Posterior vena cava (tissue), 2 donors: ENCODE measurements around the gene IRGC. TPM values are rescaled to one million over a fixed set of nuclear protein-coding genes. Genes with fewer than 3 reads are reported as not detected.
"Not testable (repeated sequence)": the region's sequence is repeated elsewhere in the genome, so short reads cannot be mapped to it uniquely, and the experiment has no call there.

Experiments used
- DNase-seq: peaks from one replicate; pipeline ENCODE4 v3.0.0-alpha.2; 2020; ENCODE audit warnings: low spot score
- intact Hi-C, 2 donors: fragments of 100-400 bp; cut with DNase I; formaldehyde crosslinking; loops; one replicate each; pipeline versions ENCODE4 v1.14.1 to v1.14.2; 2022 to 2023
- long read RNA-seq, 2 donors: library from polyadenylated mRNA; unstranded; transcript quantifications; one replicate each; pipeline ENCODE4 v2.0.0, GENCODE V29; 2020 to 2021
- total RNA-seq, 2 donors: library from RNA; stranded (reverse); fragmentation: NEBNext Ultra II Directional; extraction: Animal tissue kit (Norgen Biotek cat#: 25700); gene quantifications; one replicate each; pipeline ENCODE4 v1.2.1, GENCODE V29; 2021
- donor health status: DM: yes; HTN: yes; CAD: no.
- donor health status: DM: yes; HTN: yes; CAD: no.

Gene IRGC, protein sequence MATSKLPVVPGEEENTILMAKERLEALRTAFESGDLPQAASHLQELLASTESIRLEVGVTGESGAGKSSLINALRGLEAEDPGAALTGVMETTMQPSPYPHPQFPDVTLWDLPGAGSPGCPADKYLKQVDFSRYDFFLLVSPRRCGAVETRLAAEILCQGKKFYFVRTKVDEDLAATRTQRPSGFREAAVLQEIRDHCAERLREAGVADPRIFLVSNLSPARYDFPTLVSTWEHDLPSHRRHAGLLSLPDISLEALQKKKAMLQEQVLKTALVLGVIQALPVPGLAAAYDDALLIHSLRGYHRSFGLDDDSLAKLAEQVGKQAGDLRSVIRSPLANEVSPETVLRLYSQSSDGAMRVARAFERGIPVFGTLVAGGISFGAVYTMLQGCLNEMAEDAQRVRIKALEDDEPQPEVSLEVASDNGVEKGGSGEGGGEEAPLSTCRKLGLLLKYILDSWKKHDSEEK
- not detected for total RNA-seq
- long read RNA-seq, donor 1: 0 reads
- long read RNA-seq, donor 2: 0 reads

DNA sequence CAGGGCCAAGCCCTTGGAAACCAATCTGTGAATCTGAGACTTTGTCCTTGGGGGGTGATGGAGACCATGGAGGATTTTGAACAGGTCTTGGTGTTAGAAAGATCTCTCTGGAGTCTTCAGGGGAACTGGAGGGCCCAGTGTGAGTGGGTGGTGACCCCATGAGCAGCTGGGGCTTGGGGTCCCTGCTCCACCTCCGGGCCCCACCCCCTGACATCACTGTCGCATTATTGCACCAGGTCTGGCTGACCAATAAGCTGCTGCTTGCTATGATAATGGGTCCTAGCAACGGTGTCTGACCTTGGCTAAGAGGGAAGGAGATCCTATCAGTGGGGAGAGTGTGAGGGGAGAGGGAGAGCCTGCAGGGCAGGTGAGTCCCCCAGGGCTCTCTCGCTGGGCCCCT is at the start of gene IRGC:
IRGC (plus strand) TSS at position 301 of the 400 bp plus-strand sequence. CDS start 2,483 bp downstream, outside the sequence.
- intact Hi-C loops: no loop called here
- DNase-seq: no peak

DNA sequence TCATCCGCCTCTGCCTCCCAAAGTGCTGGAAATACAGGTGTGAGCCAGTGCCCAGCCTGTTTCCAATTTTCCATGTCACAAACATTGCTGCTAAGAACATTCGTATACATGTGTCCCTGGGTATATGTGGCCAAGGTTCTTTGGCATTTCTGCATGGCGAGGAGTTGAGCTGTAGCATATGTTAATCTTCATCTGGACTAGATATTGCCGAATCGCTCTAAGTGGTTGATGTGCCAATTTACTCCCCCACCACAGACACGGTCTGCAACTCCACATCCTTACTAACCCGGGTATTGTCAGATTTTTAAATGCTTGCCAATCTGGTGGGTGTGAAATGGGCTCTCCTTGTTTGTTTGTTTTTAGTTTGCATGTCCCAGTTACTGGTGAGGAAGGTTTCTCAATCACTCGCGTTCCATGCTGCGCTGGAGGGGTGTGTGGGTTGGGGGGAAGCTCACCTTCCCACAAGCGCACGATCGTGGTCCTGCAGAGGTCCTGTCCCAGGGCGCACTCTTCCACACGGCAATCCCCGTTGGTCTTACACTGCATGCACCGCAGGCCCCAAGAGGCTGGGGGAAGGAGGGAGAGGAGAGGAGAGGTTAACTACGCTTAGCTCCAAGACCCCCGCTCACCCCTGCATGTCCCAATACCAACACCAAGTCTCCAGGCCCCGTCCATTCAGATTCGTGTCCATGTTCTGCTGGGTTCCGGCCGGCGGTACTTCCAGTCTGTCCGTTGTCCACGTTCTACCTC is 48.6 kb upstream of the IRGC start:
- no peak for DNase-seq
- intact Hi-C loops: no loop called here

DNA sequence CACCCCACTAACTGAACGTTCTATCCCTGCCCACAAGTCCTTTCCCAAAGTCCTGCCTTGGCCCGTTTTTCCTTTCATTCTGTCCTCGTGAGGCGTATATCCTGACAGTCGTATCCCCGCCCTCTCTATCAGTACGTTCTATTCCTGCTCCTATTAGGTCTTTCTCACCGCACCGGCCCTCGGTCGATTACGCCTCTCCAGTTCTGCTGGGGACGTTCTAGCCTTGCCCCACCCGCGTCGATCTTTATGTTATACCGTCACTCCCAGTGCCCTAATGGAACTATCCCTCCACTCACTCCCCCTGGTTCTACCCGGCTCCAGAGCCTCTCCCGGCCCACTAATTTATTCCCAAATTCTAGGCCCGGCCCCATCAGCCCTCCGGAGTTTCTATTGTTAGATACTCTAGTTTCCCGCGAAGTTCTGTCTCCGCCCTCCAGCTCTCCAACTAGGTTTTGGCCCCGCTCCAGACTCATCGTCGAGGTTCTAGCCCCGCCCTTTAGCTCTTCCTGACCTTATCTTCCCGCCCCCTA is 47.9 kb upstream of the IRGC start:
- intact Hi-C loops: no loop called here
- DNase-seq: no peak

DNA sequence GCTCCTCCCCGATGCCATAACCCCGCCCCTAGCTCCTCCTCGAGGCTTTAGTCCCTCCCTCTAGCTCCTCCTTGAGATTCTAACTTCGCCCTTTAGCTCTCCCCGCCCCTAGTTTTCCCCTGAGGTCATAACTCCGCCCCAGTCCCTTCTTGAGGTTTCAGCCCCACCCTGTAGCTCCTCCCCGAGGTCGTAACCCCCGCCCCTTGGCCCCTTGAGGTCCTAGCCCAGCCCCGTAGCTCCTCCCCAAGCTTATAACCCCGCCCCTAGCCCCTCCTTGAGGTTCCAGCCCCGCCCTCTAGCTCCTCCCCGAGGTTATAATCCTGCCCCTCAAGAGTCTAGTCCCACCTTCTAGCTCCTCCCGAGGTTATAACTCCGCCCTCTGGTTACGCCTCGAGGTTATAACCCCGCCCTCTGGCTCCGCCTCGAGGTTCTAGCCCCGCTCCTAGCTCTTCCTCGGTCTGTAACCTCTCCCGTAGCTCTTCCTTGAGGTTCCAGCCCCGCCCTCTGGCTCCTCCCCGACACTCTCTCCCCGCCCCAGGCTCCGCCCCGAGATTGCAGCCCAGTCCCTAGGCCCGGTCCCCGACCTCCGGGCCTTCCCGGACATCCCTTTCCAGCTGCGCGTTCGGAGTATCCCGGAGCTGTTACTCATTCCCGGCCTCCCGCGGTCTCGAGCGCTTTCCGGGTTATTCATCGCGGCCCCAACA is 47.3 kb upstream of the IRGC start:
- intact Hi-C loops: no loop called here
- DNase-seq: peak; percentile 100

DNA sequence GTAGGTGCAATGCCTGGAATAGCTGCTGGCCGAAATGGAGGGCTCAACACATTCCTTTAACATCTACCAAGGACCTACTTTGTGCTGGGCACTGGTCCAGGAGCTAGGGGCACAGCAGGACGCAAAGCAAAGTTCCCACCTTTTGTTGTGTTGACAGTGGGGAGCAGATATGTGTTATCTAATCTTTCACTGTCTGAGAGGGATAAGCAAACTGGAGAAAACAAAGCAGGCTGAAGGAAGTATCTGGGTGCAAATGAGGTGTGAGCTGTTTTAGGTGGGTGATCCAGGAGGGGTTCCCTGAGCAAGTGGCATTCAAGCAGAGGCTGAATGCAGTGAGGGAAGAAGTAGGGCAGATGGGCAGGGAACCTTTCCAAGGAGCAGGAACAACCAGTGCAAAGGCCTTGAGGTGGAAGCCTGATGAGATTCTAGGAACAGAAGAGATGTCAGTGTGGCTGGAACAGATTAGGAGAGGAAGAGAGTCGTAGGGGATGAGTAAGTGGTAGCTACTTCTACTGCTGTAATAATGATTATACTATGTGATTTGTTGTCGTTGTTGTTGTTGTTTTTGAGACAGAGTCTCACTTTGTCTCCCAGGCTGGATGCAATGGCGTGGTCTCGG is 43.7 kb upstream of the IRGC start:
- DNase-seq: no peak
- intact Hi-C loops: no loop called here

DNA sequence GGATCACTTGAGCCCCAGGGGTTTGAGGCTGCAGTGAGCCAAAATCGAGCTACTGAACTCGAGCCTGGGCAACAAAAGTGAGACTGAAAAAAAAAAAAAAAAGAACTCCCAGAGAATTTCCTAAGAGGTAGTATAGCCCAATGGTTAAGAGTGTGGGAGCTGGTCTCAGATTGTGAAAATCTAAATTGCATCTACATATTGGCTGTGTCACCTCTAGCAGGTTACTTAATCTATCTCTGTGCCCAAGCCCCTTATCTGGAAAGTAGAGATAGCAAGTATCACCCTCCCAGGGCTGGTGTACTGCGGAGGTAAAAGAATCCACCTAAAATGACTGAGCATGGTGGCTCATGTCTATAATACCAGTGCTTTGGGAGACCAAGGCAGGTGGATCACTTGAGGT is 42.2 kb upstream of the IRGC start:
- DNase-seq: no peak
- intact Hi-C loops: no loop called here

DNA sequence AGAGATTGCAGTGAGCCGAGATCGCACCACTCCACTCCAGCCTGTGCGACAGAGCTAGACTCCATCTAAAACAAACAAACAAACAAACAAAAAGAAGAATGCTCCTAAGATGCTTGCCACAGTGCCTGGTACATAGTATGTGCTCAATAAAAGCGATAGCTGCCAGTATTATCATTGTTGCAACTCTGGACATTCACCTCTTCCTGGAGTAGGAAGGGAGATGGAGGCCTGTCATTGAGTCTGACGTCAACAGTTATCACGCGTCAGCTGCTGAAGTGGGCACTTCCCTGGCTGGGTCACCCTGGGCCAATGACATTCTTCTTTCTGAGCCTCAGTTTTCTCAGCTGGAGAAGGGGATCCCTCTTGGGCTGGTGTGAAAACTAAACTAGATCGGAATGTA is 41.7 kb upstream of the IRGC start:
- intact Hi-C loops: no loop called here
- DNase-seq: no peak

DNA sequence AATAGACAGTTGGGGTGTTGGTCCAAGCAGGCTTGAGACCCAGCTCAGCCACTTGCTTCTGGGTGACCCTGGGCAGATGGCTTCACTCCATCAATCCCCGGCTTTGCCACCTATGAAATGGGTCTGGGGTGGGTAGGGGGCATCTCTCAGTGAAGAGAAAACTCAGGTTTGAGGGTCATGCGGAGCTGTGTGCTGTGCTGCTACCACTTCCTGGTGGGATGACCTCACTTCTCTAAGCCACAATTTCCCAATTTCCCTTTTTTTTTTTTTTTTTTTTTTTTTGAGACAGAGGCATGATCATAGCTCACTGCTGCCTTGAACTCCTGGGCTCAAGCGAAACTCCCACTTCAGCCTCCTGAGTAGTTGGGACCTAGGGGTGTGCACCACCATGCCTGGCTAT is 41.3 kb upstream of the IRGC start:
- intact Hi-C loops: no loop called here

DNA sequence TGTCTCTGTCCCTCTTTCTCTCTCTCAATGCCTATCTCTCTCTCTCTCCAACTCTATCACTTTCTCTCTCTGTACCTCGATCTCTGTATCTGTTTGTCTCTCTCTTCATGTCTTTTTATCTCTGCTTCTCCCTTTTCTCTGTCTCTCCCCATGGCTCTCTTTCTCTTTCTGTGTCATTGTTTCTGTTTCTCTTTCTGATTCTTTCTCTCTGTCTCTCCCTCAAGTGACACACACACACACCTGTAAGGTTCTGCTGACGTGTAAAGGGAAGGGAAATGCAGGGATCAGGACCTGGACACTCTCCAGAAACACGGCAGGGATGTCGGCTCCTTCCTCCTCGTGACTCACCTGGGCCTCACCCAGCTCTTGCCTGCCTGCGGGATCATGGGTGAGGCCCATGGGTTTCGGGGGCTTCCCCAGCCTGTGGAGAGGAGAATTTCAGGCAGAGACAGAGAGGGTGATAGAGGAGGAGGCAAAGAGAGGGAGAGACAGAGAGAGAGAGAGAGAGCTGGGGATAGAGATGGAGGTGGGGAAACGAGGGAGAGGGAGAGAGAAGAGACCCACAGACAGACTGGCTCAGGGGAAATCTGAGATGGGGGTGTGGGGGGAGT is 40.5 kb upstream of the IRGC start:
- intact Hi-C loops: no loop called here
- DNase-seq: no peak

More for the DNA sequence above, 41.3 kb upstream of the IRGC start:
- DNase-seq: no peak

DNA sequence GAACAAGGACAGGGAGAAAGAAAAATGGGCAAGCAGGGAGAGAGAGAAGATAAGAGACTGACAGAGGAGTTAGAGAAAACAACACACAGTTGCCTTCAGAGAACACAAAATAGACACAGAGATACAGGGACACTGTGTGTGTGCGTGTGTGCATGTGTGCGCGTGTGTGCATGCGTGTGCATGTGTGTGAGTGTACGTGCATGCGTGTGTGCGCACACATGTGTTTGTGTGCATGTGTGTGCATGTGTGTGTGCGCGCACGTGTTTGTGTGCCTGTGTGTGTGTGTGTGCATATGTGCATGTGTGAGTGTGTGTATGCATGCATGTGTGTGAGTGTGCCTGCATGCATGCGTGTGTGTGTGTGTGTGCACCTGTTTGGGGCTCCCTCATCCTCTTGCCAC is 40.0 kb upstream of the IRGC start:
- no peak for DNase-seq
- intact Hi-C loops: no loop called here

DNA sequence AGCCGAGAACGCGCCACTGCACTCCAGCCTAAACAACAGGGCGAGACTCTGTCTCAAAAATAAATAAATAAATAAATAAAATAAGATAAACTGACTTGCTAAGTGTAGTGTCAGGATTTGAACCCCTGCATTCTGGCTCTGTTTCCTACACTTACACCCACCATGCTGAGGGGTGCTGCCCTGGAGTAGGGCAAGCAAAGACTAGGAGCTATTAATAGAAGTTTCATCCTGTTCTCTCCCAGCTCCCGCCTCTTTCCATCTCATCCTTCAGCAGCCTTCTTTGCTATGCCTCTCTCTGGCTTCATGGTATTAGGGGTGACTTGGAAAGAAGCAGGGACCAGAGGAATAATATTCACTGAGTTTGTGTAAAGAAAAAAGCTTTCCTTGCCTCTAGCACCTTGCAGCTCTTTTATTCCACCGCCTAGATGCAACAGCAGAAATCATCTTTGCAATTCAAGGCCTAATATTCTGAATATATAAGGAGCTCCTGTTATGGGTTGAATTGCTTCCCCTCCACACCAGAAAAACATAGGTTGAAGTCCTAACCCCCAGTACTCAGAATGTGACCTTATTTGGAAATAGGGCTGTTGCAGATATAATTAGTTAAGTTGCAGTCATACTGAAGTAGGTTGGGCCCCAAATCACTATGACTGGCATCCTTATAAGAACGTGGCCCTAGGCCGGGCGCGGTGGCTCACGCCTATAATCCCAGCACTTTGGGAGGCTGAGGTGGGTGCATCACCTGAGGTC is 37.2 kb upstream of the IRGC start:
- intact Hi-C loops: no loop called here
- DNase-seq: no peak

DNA sequence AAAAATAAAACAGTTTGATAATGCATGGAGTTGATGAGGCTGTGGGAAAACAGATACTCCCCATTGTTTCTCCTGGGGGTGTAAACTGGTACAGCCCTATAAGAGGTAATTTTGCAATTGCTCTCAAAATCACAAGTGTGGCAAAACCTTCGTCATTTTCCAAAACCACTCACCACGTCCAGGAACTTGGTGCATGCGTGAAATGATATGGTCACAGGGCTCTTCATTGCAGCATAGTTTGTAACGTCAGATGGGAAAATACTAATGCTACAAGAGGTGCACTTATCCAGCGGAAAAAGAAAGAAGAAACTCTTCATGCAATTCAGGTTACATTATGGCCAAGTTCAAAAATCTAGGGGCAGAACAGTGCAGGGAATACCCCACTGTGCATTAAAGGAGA is 34.1 kb upstream of the IRGC start:
- intact Hi-C loops: no loop called here
- no peak for DNase-seq

DNA sequence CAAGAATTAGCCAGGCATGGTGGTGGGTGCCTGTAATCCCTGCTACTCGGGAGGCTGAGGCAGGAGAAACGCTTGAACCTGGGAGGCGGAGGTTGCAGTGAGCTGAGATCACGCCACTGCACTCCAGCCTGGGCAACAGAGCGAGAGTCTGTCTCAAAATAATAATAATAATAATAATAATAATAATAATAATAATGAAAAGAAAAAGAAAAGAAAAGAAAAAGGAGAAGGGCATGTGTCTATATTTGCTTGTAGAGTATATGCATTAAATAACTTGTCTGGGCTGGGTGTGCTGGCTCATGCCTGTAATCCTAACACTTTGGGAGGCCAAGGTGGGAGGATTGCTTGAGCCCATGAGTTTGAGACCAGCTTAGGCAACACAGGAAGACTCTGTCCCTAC is 33.6 kb upstream of the IRGC start:
- intact Hi-C loops: not testable (repeated sequence)

DNA sequence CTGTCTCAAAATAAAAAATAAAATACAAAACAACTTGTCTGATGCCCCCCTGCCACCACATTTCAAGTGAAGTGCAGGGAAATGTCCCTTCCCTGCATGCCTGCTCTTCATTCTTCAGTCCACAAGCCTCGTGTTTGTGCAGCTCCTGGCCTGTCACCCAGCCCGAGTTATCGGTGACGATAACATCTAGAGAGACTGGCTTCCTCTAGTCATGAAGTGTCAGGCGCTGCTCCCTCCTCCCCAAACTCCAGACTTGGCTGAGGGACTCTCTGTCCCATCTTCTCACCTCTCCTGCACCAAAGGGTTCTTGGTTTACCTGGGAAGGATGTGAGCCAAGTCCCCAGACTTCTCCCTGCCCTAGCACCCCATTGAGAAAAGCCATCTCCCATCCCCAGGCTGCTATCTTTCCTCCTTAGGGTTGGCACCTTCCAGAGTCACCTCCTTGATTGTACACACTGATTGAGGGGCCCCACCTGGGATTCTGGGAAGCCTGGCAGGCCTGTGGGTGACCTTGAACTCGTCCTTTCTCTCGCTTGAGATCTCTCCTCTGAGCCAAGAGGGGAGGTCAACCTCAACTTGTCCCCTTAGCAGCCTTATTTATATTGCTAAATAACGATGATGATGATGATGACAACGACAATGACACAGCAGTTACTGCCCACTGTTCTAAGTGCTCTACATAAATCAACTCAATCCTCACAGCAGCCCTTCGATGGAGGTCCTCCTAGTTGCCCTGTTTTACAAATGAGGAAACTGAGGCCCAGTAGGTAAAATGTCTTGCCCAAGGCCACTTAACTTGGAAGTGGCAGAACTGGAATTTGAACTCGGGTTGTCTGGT is 32.8 kb upstream of the IRGC start:
- intact Hi-C loops: no loop called here

More for the DNA sequence above, 33.6 kb upstream of the IRGC start:
- not testable (repeated sequence) for DNase-seq

DNA sequence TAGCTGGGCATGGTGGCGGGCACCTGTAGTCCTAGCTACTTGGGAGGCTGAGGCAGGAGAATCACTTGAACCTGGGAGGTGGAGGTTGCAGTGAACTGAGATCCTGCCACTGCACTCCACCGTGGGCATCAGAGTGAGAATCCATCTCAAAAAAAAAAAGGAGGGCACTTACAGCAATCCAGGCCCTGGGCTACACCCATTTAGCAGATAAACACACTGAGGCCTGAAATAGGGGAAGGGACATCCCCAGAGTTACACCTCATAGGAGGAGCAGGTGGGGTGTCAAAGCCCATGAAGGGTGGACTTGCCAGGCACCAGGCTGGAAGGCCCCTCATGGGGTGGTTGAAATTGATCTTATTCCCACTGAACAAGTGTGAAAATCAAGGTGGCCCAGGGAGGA is 32.0 kb upstream of the IRGC start:
- no peak for DNase-seq
- intact Hi-C loops: no loop called here

More for the DNA sequence above, 32.8 kb upstream of the IRGC start:
- DNase-seq: no peak

DNA sequence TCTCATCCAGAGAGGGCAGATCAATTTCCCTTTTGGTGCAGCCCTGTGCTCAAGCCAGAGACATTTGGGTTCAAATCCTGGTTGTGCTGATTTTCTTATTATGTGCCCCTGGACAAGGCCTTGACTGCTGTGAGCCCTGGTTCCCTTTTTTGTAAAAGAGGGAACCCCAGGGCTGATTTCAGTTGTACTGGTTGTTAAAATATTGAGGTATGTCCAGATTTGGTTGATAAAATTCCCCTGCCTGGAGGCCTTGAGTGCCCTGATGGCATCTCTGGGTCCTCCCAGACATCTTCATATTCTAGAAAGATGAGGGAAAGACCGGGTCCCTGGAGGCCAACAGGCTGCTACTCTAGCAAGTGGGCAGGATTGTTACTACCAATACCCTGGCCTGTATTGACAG is 31.6 kb upstream of the IRGC start:
- no peak for DNase-seq
- intact Hi-C loops: no loop called here

DNA sequence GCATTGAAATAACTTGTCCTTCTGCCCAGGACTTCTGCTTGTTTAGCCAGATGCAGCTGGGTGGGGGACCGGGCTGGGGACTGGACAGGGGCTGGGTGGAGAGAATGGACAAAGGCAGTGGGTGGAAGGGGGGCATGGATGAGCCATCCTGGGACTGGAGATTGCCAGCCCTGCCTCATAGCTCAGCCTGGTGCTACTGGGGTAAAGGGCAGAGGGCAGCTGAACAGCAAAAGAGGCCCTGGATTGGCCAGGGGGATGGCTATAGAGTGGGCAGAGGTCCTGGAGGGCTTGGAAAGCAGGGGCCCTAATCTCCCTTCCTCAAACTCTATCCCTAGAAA is 28.2 kb upstream of the IRGC start:
- intact Hi-C loops: no loop called here
- no peak for DNase-seq
